ENCODE results near the gene TEF.

TEF gene

DNA sequence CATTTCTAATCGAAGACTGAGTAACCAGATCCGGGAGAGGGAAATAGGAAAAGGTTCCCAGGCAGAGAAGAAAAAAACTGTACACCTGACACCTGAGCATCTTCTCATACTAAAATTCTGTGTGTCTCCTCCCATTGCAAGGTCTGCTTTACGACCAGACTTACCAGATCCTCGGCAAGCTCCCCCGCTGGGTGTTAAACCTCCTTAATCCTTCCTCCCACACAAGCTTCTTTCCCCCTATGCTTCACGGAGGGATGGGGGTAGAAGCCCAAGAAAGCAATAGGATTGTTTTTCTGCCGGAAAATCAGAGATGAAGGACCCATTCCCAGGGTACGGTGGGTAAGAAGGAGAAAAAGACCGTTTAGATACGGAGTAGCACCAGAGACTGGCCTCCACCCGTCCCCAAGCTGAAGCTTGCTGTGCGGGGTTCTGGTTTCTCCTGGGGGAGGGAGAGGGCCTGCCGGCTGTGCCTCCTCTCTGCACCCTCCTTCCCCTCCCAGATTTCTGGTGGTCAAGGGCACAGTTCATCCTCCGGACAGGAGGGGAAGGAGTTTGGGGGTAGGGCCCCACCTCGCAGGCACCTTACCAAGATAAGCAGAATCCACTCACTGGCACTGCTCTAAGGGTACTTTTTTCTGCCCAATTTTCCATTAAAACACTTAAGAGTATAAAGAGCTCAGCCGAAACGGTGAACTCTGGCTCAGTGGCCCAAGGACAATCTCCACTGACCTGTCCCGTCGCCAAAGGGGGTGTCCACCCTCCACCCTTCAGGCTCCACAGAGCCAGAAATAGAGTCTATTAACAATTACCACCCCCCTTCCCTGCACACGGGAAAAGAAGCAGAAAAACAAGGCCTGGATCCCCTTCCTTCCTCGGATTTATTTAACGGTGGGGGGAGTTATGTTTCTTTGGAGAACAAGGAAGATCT, 63.7 kb downstream of the TEF start:
- peak overlapping the region; percentile 98 for H3K4me3 ChIP-seq (ENCODE audit: low read length)
- TF ChIP-seq, protein P1, sequence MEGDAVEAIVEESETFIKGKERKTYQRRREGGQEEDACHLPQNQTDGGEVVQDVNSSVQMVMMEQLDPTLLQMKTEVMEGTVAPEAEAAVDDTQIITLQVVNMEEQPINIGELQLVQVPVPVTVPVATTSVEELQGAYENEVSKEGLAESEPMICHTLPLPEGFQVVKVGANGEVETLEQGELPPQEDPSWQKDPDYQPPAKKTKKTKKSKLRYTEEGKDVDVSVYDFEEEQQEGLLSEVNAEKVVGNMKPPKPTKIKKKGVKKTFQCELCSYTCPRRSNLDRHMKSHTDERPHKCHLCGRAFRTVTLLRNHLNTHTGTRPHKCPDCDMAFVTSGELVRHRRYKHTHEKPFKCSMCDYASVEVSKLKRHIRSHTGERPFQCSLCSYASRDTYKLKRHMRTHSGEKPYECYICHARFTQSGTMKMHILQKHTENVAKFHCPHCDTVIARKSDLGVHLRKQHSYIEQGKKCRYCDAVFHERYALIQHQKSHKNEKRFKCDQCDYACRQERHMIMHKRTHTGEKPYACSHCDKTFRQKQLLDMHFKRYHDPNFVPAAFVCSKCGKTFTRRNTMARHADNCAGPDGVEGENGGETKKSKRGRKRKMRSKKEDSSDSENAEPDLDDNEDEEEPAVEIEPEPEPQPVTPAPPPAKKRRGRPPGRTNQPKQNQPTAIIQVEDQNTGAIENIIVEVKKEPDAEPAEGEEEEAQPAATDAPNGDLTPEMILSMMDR (IDR thresholded peaks at IDR 0.05; ENCODE audit: insufficient read depth, low read depth, low read length, missing control alignments), result no peak
- DNase-seq (ENCODE audit: low read depth), result peak; percentile 30

DNA sequence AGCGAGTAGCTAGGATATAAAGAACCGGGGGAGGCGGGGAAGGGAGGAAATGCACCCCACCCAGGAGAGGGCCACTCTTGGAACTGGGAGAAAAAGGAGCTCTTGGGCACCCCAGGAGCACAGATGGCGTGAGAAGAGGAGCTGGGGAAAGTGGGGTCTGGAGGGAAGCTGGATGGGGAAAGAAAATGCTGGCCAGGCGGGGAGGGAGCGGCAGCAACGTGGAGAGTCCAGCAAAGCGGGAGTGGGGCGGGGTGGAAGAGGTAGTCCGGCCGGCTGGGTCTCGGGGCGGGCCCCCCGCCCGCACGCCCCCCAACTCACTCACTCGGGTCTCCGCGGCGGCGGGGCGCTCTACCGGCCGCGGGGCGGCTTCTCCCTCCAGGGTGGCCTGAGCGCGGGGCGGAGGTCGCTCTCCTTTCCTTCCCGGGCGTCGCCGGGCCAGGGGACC, 64.3 kb downstream of the TEF start:
- peak overlapping the region; percentile 98 for H3K4me3 ChIP-seq (ENCODE audit: low read length)
- DNase-seq (ENCODE audit: low read depth), result peak; percentile 24

DNA sequence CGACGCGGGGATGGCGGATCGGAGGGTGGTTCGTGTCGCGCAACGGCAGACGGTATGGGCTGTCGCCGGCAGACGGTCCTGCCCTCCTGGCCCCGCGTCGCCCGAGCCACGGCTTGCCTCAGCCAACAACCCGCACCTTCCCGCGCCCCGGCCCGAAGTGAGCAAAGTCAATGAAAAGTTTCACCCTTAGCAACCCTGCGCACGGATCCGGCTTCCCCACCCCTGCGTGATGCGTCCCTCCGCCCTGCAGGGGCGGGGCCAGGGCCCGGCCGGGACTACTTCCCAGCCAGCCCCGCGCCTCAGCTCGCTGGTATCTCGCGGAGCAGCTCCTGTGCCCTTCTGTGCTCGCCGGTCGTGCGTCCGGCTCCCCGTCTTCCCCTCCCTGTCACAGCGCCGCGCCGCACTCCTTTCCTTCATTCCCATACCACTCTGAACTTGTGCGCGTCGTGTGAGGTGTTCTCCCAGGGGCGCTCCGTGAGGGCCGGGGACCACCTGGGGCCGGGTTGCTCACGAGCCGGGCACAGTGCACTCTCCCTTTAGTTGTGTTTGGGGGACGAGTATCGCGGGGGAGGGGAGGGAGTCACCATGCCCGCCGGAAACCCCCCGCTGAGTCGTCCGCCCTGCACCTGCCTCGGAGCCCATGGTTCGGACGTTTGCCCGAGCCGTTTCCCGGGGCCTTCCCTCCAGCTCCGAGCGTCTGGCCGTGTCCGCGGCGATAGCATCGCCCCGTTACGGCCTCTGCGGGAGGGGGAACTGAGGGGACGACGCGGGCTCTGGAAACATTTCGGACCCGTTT, 65.1 kb downstream of the TEF start, which contains the start of gene TOB2:
Gene TOB2, minus strand, starts transcription at position 163 of the 796 bp plus-strand sequence. CDS start 9,456 bp downstream, outside the sequence.
- peak; percentile 97 for DNase-seq (ENCODE audit: low read depth)
- H3K4me3 ChIP-seq (ENCODE audit: low read length), result peak within 1 kb of the TSS; percentile 98
- TF ChIP-seq, protein P1 (IDR thresholded peaks at IDR 0.05; ENCODE audit: insufficient read depth, low read depth, low read length, missing control alignments), result no peak

More for the DNA sequence above, 64.3 kb downstream of the TEF start:
- TF ChIP-seq, protein P1 (IDR thresholded peaks at IDR 0.05; ENCODE audit: insufficient read depth, low read depth, low read length, missing control alignments), result no peak

DNA sequence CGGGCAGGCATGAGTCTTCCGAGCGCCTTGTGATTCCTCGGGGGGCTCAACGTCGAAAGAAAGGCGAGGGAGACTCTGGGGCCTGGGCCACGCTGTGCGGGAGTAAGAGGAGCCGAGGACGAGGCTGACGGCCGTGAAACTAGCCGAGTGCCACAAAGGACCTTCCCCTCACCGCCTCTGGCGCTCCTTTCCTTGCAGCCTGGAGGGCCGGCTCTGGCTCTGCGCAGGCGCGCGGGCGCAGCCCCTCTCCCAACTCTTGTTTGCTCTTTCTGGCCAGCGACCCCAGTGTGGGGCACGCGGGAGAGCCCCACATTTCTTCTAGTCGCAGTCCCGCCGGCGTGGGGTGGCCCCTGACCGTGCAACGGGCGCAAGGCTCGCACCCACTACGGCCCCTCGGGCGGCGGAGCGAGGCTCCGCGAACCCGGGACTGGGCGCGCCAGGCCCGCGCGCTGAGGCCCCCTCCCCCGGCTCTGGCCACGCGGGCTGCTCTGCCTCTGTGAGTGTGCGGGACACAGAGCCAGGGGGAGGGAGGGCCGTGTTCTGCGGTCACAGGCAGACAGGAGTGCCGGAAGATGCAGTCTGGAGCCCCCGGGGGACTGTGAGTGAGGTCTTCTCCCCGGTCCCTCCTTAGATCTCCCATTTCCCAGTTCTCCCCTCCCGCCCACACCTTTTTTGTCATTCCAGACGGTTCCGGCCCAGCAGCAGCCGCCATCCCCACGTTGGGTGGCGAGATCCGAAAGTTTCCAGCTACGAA, 65.9 kb downstream of the TEF start:
- peak; percentile 55 for DNase-seq (ENCODE audit: low read depth)
- TF ChIP-seq, protein P1 (IDR thresholded peaks at IDR 0.05; ENCODE audit: insufficient read depth, low read depth, low read length, missing control alignments), result no peak
- H3K4me3 ChIP-seq (ENCODE audit: low read length), result peak overlapping the region; percentile 98

DNA sequence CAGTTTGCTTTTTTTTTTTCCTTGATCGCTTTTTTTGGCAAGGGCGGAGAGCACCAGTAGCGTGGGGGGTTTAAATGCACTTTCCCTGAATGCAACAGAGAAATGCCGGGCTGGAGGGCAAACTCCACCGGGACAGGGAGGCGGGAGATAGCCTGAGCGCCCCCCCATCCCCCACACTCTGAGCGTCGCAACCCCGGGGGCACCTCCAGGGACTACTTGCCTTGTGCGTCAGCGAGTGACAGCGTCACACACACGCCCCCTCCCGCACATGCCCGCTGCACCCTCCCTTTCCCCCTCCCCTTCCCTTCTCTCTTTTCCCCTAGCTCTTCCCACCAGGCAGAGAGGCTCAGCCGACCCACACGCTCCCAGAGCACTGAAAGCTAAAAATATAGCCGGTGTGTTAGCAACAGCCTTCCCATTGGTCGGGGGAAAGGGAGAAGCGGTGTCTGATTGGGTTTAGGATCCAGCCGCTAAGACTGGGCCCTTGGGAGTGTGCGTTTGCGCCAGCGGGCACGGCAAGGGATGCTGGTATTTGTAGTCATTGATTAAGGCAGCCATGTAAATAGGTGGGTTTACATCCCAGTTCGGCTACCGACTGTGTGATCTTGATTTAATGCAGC, 66.6 kb downstream of the TEF start:
- DNase-seq (ENCODE audit: low read depth), result peak; percentile 100
- TF ChIP-seq, protein P1 (IDR thresholded peaks at IDR 0.05; ENCODE audit: insufficient read depth, low read depth, low read length, missing control alignments), result no peak
- H3K4me3 ChIP-seq (ENCODE audit: low read length), result peak overlapping the region; percentile 98
